HepG2 (cell line): Measurements from ENCODE around the gene AMBRA1.

Experiments
- HNRNPH1 ChIP-seq: fragments of 200-400 bp; formaldehyde crosslinking; optimal IDR thresholded peaks from 2 replicates; pipeline ENCODE3; 2017; ENCODE audit warnings: mild to moderate bottlenecking, low read depth, low read length
- THAP11 ChIP-seq: IDR thresholded peaks from 2 replicates; pipeline ENCODE4 v1.6.1; 2016; ENCODE audit warnings: missing biosample characterization, missing genetic modification reagents

DNA sequence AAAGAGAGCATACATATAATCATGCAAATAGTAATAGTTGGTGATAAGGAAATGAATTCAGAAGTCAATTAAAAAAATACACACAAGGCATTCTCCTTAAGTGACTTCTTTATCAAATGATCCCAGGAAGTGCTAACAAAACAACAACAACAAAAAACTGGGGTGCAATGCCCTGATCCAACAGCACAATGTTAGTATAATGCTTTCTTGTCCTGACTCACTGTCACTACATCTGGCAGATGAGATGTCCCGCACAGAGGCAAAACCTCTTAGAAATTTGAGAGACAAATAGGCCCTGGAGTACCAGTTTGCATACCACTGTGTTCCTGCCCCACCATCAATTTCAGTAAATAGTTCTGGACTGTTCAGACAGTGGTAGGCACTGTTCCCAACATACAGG lies 11.0 kb upstream of the AMBRA1 start:
- TF ChIP-seq THAP11 (CRISPR knock-in tag) (no peak), HNRNPH1 (no peak)
